Measurements from ENCODE around the gene FADS6.
"Not testable (repeated sequence)": the region's sequence is repeated elsewhere in the genome, so short reads cannot be mapped to it uniquely, and the experiment has no call there.

FADS6 gene

GRCh38 chr17:74870028-74870427 lies 23.4 kb downstream of the FADS6 start:
- not testable (repeated sequence) for DNase-seq

GRCh38 chr17:74868908-74869255 lies 24.6 kb downstream of the FADS6 start:
- no peak for DNase-seq

- no peak for DNase-seq
Measured at GRCh38 chr17:74868251-74868907, 25.1 kb downstream of the FADS6 start.

- no peak for DNase-seq
Measured at GRCh38 chr17:74866198-74866835, 27.1 kb downstream of the FADS6 start.

- DNase-seq, result no peak
Measured at GRCh38 chr17:74865504-74866197, 27.8 kb downstream of the FADS6 start.

- peak in 50 of 56 donors; percentile 13 to 86 (median 64) for DNase-seq
Measured at GRCh38 chr17:74864866-74865395, 28.5 kb downstream of the FADS6 start.

- no peak for DNase-seq
Measured at GRCh38 chr17:74864297-74864865, 29.1 kb downstream of the FADS6 start.

GRCh38 chr17:74863420-74864296 lies 29.8 kb downstream of the FADS6 start:
- no peak for DNase-seq

- no peak for DNase-seq
Measured at GRCh38 chr17:74862919-74863318, 30.5 kb downstream of the FADS6 start.

- DNase-seq, result peak in 46 of 56 donors; percentile 6 to 84 (median 46)
Measured at GRCh38 chr17:74862108-74862901, 31.1 kb downstream of the FADS6 start.

- no peak for DNase-seq
Measured at GRCh38 chr17:74861662-74862107, 31.7 kb downstream of the FADS6 start.

GRCh38 chr17:74860872-74861661 lies 32.4 kb downstream of the FADS6 start:
- no peak for DNase-seq

GRCh38 chr17:74860229-74860871 lies 33.1 kb downstream of the FADS6 start:
- peak in 3 of 56 donors; percentile 19 to 32 (median 20) for DNase-seq

GRCh38 chr17:74859459-74860228 lies 33.8 kb downstream of the FADS6 start, which contains the start of gene GRIN2C:
TSS of gene GRIN2C (minus strand) at chr17:74859885. CDS start at chr17:74855092, 4,793 bp downstream.
- DNase-seq, result peak in 3 of 56 donors; percentile 6 to 20 (median 12)

- no peak for DNase-seq
Measured at GRCh38 chr17:74858672-74859458, 34.6 kb downstream of the FADS6 start.

- DNase-seq, result no peak
Measured at GRCh38 chr17:74857191-74857590, 36.2 kb downstream of the FADS6 start.

GRCh38 chr17:74856112-74856511 lies 37.3 kb downstream of the FADS6 start:
- DNase-seq, result no peak
